Hindlimb muscle (tissue), 1 donor: ENCODE measurements around the gene FBXO4. TPM values are rescaled to one million over a fixed set of nuclear protein-coding genes. Genes with fewer than 3 reads are reported as not detected.

Experiments used
- DNase-seq: peaks from one replicate; pipeline ENCODE4 v3.0.0-alpha.2; 2013
- polyA plus RNA-seq: library from polyadenylated mRNA; unstranded; fragments of 120-200 nt; gene quantifications from one replicate; pipeline ENCODE4 v1.2.1, GENCODE V29; 2013; ENCODE audit not compliant: insufficient read length

The FBXO4 gene
- polyA plus RNA-seq, 1 donor = 8.3 TPM

DNA sequence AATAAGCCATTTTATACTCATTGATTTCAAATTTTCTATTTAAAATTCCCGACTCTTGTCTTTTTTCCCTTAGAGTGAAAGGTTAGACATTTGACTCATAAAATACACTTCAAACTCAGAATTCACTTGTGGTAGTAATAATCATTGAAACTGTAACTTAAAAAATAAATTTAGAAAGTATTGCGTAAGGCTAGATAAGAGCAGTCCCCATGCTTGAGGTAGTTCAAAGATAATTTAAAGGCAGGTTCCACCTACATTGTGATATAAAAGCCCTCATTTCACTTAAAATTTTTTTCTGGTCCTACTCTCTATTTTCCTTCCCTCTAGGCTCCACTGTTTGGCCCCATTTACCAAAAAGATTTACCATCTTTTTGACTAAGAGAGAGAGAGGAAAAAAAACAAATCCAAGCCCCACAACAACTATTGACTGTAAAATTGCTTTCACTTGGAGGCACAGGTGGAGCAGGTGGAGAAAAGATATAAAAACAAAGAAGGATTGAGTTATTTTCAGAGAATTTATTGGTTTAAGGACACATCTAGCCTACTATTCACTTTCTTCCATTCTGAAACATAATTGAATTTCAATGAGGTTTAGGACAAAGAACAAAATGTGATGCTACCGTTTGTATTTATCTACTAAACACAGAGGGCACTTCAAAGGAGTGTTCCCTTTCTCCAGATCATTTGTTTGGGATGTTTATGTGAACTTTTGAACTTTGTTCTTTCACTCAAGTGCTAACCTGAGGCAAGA, 61.0 kb downstream of the FBXO4 start:
- DNase-seq = no peak

Other genes with a start within 250 kb of the FBXO4 start
- 11.6 TPM for gene OXCT1, start 54.9 kb upstream of the FBXO4 start, polyA plus RNA-seq
- gene RIMOC1, start 20.9 kb upstream of the FBXO4 start, polyA plus RNA-seq = 14.2 TPM